Vein endothelial cell (primary cell): ENCODE data around the gene USP15. TPM values are rescaled to one million over a fixed set of nuclear protein-coding genes. Genes with fewer than 3 reads are reported as not detected.

Source experiments
- small RNA-seq: library from RNA; depleted of rRNA; stranded (forward); fragments of <200 nt; gene quantifications from one replicate; pipeline ENCODE3, GENCODE V24; 2012
- total RNA-seq: library from RNA; depleted of rRNA; stranded (reverse); fragments of >200 nt; gene quantifications from 2 replicates; pipeline ENCODE4 v1.2.3, GENCODE V29; 2012

Gene USP15
- total RNA-seq = 54.9 and 76.4 TPM in 2 replicates

DNA sequence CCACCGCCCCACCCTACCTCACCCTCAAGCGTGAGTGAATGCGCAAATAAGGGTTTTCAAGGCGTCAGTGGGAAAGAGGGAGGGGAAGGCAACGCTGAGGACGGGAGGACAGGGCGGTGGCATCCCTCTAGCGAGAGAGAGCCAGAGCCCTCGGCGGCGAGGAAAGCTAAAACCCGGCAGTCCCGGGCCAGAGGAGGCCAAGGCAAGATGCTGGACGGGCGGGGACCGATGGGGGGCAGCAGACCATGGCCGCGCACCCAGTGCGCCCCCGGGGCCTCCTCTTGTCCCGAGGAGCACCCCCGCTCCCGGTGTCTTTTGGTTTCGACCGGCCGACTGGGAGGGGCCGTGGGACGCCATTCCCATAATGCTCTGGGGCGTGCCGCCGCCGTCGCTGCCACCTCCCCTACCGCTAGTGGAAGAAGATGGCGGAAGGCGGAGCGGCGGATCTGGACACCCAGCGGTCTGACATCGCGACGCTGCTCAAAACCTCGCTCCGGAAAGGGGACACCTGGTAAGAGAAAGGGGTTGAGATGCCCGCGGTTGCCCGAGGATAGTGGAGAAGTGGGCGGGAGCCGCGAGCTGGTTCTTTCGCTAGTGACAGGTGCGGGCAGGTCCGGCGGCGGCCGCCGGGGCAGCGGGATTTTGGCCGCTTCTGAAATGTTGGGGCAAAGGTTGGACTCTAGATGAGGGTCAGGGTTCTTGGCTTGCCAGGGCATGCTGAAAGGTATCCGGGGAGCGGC, at the start of gene USP15:
Gene USP15 (plus strand): TSS at position 412 of the 740 bp plus-strand sequence. CDS start 11 bp downstream, at position 423.

Small RNA genes within 50 kb of the gene (small RNA-seq; reads per million reads assigned to genes)
- gene RF00017 (not detected), gene RNU6-595P (not detected)

Other genes with a start within 250 kb of the USP15 start
- gene MON2, start 206.4 kb downstream of the USP15 start, total RNA-seq = 39.2 and 39.5 TPM in 2 replicates